Subcutaneous adipose tissue (tissue), 4 donors: Measurements from ENCODE around the gene SIX3. TPM values are rescaled to one million over a fixed set of nuclear protein-coding genes. Genes with fewer than 3 reads are reported as not detected.

Experiments used
- CTCF ChIP-seq: fragments of 450-650 bp; IDR thresholded peaks from one replicate; pipeline ENCODE4 v1.5.1; 2016; ENCODE audit warnings: low read depth, mild to moderate bottlenecking, control low read depth, antibody characterized with exemption, moderate library complexity
- total RNA-seq, 4 donors: library from RNA; depleted of rRNA; stranded (reverse); fragments of >200 nt; gene quantifications; one replicate each; pipeline ENCODE4 v1.1.0, GENCODE V29; 2016

The SIX3 gene
- total RNA-seq, 4 donors from 2014 or later: not detected

- TF ChIP-seq CTCF: no peak
These were observed 1.4 kb upstream of the SIX3 start for GRCh38 chr2:44940049-44940494.

GRCh38 chr2:44940732-44941464, 604 bp upstream of the SIX3 start:
- TF ChIP-seq CTCF: no peak

- TF ChIP-seq CTCF: no peak
These were observed 965 bp downstream of the SIX3 start for GRCh38 chr2:44942304-44943030.

DNA sequence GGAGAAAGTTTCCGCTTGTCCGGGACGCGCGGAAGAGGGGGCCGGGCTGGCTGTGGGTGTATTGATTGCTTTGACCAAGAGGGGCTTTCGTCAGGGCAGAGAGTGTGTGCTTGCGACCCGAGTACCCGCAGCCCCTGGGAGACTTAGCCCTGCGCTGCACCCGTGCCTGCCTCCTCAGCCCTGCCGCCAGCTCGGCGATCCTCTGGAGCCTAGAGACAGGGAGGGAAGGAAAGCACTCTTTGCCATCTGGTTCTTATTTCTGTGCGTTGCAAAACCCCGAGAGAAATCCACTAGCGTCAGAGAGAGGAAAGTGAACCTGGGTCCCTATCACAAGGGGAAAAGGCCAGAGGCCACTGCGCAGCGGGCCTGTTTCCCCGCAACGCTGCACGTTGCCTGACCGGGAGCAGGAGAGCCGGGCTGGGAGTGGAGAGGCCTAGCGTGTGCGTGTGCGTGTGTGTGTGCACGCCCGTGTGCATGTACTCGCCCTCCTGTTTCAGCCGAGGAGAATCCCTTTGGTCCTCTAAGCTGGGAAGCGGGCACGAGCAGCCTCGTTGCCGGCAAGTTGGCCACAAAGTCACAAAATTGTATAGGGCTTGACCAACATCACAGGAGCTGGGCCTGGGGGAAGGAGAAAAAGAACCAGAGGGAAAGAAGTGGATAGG, 1.7 kb downstream of the SIX3 start:
- TF ChIP-seq CTCF: no peak

- TF ChIP-seq CTCF: no peak
These were observed 2.2 kb downstream of the SIX3 start for GRCh38 chr2:44943693-44944101.

GRCh38 chr2:44944102-44944951, 2.8 kb downstream of the SIX3 start:
- no peak for TF ChIP-seq CTCF
